ENCODE measurements around the gene MYO15B.

MYO15B gene

GRCh38 chr17:75550139-75550465 is 37.5 kb upstream of the MYO15B start:
- peak overlapping the region; percentile 62; the same call in 1 of the 2 replicates for H3K4me3 ChIP-seq (ENCODE audit: low read length)
- no peak overlapping the region for H3K27ac ChIP-seq (ENCODE audit: low read length)
- no peaks in the 10 kb centered on the region for H3K9me3 ChIP-seq (ENCODE audit: insufficient read depth, low read depth, low read length)
- H3K4me1 ChIP-seq (ENCODE audit: insufficient read depth, low read length): peaks cover 9% of the 10 kb centered on the region
- no peaks in the 10 kb centered on the region for H3K36me3 ChIP-seq (ENCODE audit: insufficient read depth, low read depth, low read length)
- peak overlapping the region; percentile 60; the same call in 1 of the 2 replicates for H3K9ac ChIP-seq (ENCODE audit: low read depth, low read length)
- no peaks in the 10 kb centered on the region for H3K27me3 ChIP-seq (ENCODE audit: insufficient read depth, low read length)

GRCh38 chr17:75551266-75551665 is 36.3 kb upstream of the MYO15B start:
- Histone ChIP-seq H3K9me3 (ENCODE audit: insufficient read depth, low read depth, low read length) (no peaks in the 10 kb centered on the region), H3K4me3 (ENCODE audit: low read length) (no peak overlapping the region), H3K27me3 (ENCODE audit: insufficient read depth, low read length) (no peaks in the 10 kb centered on the region), H3K4me1 (ENCODE audit: insufficient read depth, low read length) (peaks cover 9% of the 10 kb centered on the region), H3K36me3 (ENCODE audit: insufficient read depth, low read depth, low read length) (no peaks in the 10 kb centered on the region), H3K27ac (ENCODE audit: low read length) (no peak overlapping the region), H3K9ac (ENCODE audit: low read depth, low read length) (no peak overlapping the region)

DNA sequence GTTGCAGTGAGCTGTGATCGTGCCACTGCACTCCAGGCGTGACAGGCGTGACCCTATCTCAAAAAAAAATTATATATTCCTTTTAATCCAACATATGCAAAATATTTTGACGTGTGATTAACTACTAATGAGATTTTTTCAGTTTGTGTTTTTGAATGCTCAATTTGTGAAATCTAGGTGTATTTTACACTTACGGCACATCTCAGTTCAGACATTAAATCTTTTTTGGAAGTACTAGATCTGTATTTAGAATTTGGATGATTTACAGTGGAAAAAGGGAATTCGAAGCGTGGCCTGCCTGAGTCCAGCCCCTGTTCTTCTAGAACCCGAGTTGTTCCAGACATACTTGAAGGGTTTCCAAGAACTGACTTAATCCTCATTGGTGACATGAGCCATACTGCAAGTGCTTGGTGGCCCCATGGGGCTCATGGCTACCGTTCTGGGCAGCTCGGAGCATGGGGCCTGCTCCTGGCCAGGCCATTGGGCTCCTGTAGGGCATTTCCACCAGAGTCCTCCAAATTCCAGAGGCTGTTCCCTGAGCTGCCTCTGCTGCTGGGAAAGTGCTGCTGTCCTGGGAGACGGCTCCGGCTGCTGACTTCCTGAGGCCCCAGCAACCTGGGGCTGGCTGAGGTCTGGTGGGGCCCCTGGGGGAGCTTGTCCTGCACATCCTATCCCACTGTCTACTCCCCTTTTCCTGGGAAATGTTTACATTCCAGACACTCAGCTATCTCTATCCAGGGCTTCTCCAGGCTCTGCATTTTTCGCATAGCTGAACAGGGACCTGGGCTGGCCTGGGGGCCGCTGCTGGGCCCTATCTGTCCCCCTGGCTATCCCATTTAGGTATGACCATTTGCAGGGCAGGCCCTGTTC is 34.9 kb upstream of the MYO15B start:
- Histone ChIP-seq H3K9me3 (ENCODE audit: insufficient read depth, low read depth, low read length) (no peaks in the 10 kb centered on the region), H3K27ac (ENCODE audit: low read length) (no peak overlapping the region)

DNA sequence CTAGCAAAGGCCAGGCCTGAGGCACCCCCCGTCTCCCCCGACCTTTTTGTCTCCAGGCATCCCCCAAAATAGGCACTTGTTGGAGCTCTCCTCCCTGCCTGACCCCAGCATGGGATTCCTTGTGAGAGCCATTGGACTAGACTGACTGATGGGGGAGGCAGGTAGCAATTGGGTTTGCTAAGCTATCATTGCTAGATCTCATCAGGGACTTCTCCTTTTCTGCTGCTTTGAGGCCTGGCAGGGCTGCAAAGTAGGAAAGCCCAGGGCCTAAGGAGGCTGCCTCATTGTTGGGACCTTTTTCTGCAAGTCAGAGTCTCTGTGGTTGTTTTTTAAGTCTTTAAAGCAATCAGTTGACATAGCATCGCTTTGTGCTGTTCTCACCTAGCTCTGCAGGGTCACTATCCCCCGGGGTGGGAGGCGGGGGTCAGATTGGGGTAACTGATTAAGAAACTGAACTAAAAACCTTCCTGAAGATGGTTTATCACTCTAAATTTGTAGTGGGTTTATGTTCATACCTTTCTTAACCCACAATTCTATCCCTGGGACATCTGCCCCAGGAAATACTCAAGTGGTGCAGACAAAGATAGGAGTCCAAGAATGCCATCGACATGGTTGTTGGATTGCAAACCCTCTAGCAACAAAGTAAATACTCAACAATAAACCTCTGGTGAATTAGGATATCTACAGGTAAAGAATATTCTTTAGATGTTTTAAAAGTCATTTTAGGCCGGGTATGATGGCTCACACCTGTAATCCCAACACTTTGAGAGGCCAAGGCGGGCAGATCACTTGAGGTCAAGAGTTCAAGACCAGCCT is 34.1 kb upstream of the MYO15B start:
- no peaks in the 10 kb centered on the region for H3K9me3 ChIP-seq (ENCODE audit: insufficient read depth, low read depth, low read length)
- no peak overlapping the region for H3K4me3 ChIP-seq (ENCODE audit: low read length)
- no peaks in the 10 kb centered on the region for H3K27me3 ChIP-seq (ENCODE audit: insufficient read depth, low read length)
- H3K4me1 ChIP-seq (ENCODE audit: insufficient read depth, low read length): peaks cover 9% of the 10 kb centered on the region
- H3K36me3 ChIP-seq (ENCODE audit: insufficient read depth, low read depth, low read length): no peaks in the 10 kb centered on the region
- H3K9ac ChIP-seq (ENCODE audit: low read depth, low read length): no peak overlapping the region
- no peak overlapping the region for H3K27ac ChIP-seq (ENCODE audit: low read length)

More for the DNA sequence above, 34.9 kb upstream of the MYO15B start:
- Histone ChIP-seq H3K4me1 (ENCODE audit: insufficient read depth, low read length) (peaks cover 9% of the 10 kb centered on the region), H3K36me3 (ENCODE audit: insufficient read depth, low read depth, low read length) (no peaks in the 10 kb centered on the region), H3K27me3 (ENCODE audit: insufficient read depth, low read length) (no peaks in the 10 kb centered on the region), H3K4me3 (ENCODE audit: low read length) (no peak overlapping the region), H3K9ac (ENCODE audit: low read depth, low read length) (no peak overlapping the region)

DNA sequence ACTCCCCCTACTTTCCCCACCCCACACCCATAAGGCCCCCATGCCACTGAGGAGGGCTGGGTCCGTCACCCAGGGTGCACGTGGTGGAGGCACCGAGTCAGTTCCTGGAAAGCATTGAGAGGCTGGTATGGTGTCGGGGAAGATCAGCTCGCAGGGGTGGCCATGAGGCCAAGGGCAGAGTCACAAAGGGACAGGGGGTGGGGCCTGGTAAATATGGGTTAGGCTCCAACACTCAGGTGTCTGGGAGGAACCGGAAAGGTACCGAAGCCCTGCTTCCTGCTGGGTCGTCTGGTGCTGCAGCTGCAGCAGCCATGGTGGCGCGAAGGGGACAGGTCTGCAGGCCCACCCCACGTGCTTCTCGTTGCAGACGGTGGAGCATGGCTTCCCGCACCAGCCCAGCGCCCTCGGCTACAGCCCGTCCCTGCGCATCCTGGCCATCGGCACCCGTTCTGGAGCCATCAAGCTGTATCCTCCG is 31.9 kb upstream of the MYO15B start:
- H3K4me3 ChIP-seq (ENCODE audit: low read length): no peak overlapping the region
- H3K27ac ChIP-seq (ENCODE audit: low read length): no peak overlapping the region
- no peaks in the 10 kb centered on the region; the same call in 1 of the 2 replicates for H3K4me1 ChIP-seq (ENCODE audit: insufficient read depth, low read length)
- no peaks in the 10 kb centered on the region for H3K27me3 ChIP-seq (ENCODE audit: insufficient read depth, low read length)
- H3K9me3 ChIP-seq (ENCODE audit: insufficient read depth, low read depth, low read length): no peaks in the 10 kb centered on the region
- H3K9ac ChIP-seq (ENCODE audit: low read depth, low read length): no peak overlapping the region
- no peaks in the 10 kb centered on the region for H3K36me3 ChIP-seq (ENCODE audit: insufficient read depth, low read depth, low read length)

DNA sequence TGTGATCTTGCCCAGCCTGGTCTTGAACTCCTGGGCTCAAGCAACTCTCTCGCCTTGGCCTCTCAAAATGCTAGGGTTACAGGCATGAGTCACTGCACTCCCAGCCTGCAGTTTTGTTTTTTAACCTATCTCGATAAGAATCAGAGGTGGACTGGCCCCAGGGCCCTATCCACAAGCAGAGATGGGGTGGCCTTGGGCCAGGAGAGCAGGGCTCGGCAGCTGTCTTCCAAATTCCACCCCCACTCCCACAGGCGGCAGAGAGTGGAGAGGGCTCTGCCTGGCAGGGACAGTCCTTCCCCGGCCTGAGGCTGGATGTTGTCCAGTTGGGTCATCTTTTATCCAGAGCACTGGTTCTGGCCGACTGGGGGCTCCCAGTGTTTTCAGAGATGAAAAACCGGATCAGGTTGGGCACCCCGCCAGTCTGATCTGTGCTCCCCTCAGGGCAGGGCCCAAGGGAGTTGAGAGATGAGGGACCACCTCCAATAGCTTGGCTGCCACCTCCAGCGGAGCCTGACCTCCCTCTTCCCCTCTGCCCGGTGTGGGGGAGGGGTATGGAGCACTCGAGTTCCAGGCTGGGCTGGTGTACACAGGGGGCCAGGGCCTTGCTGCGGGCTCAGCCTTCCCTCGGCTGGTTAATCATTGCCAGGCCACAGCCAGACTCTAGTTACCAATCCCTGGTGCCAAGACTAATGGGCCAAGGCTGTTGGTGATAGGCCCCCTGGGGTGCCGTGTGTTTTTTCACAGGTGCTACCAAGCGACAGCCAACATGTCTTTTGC is 30.3 kb upstream of the MYO15B start:
- H3K27me3 ChIP-seq (ENCODE audit: insufficient read depth, low read length): no peaks in the 10 kb centered on the region
- H3K4me3 ChIP-seq (ENCODE audit: low read length): no peak overlapping the region
- no peaks in the 10 kb centered on the region; the same call in 1 of the 2 replicates for H3K4me1 ChIP-seq (ENCODE audit: insufficient read depth, low read length)
- no peaks in the 10 kb centered on the region for H3K36me3 ChIP-seq (ENCODE audit: insufficient read depth, low read depth, low read length)
- H3K27ac ChIP-seq (ENCODE audit: low read length): no peak overlapping the region
- H3K9me3 ChIP-seq (ENCODE audit: insufficient read depth, low read depth, low read length): no peaks in the 10 kb centered on the region
- H3K9ac ChIP-seq (ENCODE audit: low read depth, low read length): no peak overlapping the region

- Histone ChIP-seq H3K9ac (ENCODE audit: low read depth, low read length) (no peak overlapping the region), H3K36me3 (ENCODE audit: insufficient read depth, low read depth, low read length) (0 out of 2 replicates have a peak, but pooled peaks cover 3% of the 10 kb centered on the region), H3K9me3 (ENCODE audit: insufficient read depth, low read depth, low read length) (no peaks in the 10 kb centered on the region), H3K27me3 (ENCODE audit: insufficient read depth, low read length) (no peaks in the 10 kb centered on the region), H3K27ac (ENCODE audit: low read length) (no peak overlapping the region), H3K4me3 (ENCODE audit: low read length) (no peak overlapping the region), H3K4me1 (ENCODE audit: insufficient read depth, low read length) (no peaks in the 10 kb centered on the region)
Measured at GRCh38 chr17:75557852-75558665, 29.5 kb upstream of the MYO15B start.

GRCh38 chr17:75558666-75559530 is 28.7 kb upstream of the MYO15B start:
- no peak overlapping the region for H3K9ac ChIP-seq (ENCODE audit: low read depth, low read length)

GRCh38 chr17:75559958-75560533 is 27.6 kb upstream of the MYO15B start:
- no peaks in the 10 kb centered on the region for H3K4me1 ChIP-seq (ENCODE audit: insufficient read depth, low read length)
- H3K9ac ChIP-seq (ENCODE audit: low read depth, low read length): no peak overlapping the region
- peaks cover 16% of the 10 kb centered on the region for H3K36me3 ChIP-seq (ENCODE audit: insufficient read depth, low read depth, low read length)
- H3K27me3 ChIP-seq (ENCODE audit: insufficient read depth, low read length): no peaks in the 10 kb centered on the region
- H3K4me3 ChIP-seq (ENCODE audit: low read length): no peak overlapping the region
- no peak overlapping the region for H3K27ac ChIP-seq (ENCODE audit: low read length)
- no peaks in the 10 kb centered on the region for H3K9me3 ChIP-seq (ENCODE audit: insufficient read depth, low read depth, low read length)

More at GRCh38 chr17:75558666-75559530, 28.7 kb upstream of the MYO15B start:
- no peak overlapping the region for H3K4me3 ChIP-seq (ENCODE audit: low read length)
- no peaks in the 10 kb centered on the region for H3K4me1 ChIP-seq (ENCODE audit: insufficient read depth, low read length)
- H3K36me3 ChIP-seq (ENCODE audit: insufficient read depth, low read depth, low read length): peaks cover 11% of the 10 kb centered on the region
- H3K27ac ChIP-seq (ENCODE audit: low read length): no peak overlapping the region
- H3K9me3 ChIP-seq (ENCODE audit: insufficient read depth, low read depth, low read length): no peaks in the 10 kb centered on the region
- H3K27me3 ChIP-seq (ENCODE audit: insufficient read depth, low read length): no peaks in the 10 kb centered on the region

Data from iPS-20b (cell line).